ENCODE data around the gene DDC. TPM values are rescaled to one million over a fixed set of nuclear protein-coding genes. Genes with fewer than 3 reads are reported as not detected.

Gene DDC
- polyA plus RNA-seq, 2 of the 4 experiments (the other 2 are of a cell fraction) = 1.3 to 2.8 TPM

GRCh38 chr7:50502001-50502684 lies 63.1 kb downstream of the DDC start:
- no peaks in the 10 kb centered on the region for H3K9me3 ChIP-seq
- TF ChIP-seq HOXB13 (CRISPR knock-in tag; IDR thresholded peaks at IDR 0.05; ENCODE audit: low read depth) (no peak), NR3C1 (IDR thresholded peaks at IDR 0.05) (no peak), KDM1A (IDR thresholded peaks at IDR 0.05; ENCODE audit: low read depth) (no peak), ZSCAN20 (CRISPR knock-in tag; IDR thresholded peaks at IDR 0.05) (no peak)
- DNase-seq (ENCODE audit: low read depth in 1 of 2, low spot score in 1 of 2) = peak in 1 of 2 experiments; percentile 6
- CTCF ChIA-PET = interaction anchor here (0.6 to 2.6 kb wide), 4 partner anchors 32 to 867 kb away, joined by 3 to 9 read pairs (median 5); no protein-coding TSS in a partner anchor
- peak overlapping the region in 1 of 2 experiments; percentile 58; a peak in 1 of 6 replicates for H3K27ac ChIP-seq
- ATAC-seq = peak; percentile 63 to 69
- no peaks in the 10 kb centered on the region; the same call in 2 of the 3 replicates for H3K4me1 ChIP-seq
- H3K4me3 ChIP-seq = no peak overlapping the region
- no peak overlapping the region; the same call in 2 of the 3 replicates for H3K4me2 ChIP-seq
- 67% methylated on average over 5 of the region's 8 CpGs for WGBS (ENCODE audit: missing lambda C conversion rate)
- POLR2A ChIA-PET = no interaction called here
- no peak for FAIRE-seq

- DNase-seq (ENCODE audit: low read depth in 1 of 2, low spot score in 1 of 2) = no peak
- Histone ChIP-seq H3K9me3 (no peaks in the 10 kb centered on the region), H3K4me3 (no peak overlapping the region), H3K4me1 (no peaks in the 10 kb centered on the region; the same call in 2 of the 3 replicates), H3K4me2 (no peak overlapping the region), H3K27ac (no peak overlapping the region)
- no peak for ATAC-seq
- CTCF ChIA-PET = no interaction called here
- POLR2A ChIA-PET = no interaction called here
- FAIRE-seq = no peak
- WGBS (ENCODE audit: missing lambda C conversion rate) = 45% methylated on average over 6 of the region's 6 CpGs
- no peak for TF ChIP-seq REST (IDR thresholded peaks at IDR 0.05)
- TF ChIP-seq TFCP2L1 (CRISPR knock-in tag; IDR thresholded peaks at IDR 0.05) = no peak
- no peak for TF ChIP-seq USF2 (IDR thresholded peaks at IDR 0.05)
- TF ChIP-seq GATA3 (IDR thresholded peaks at IDR 0.05; ENCODE audit: borderline replicate concordance) = no peak
- TF ChIP-seq HMGXB4 (CRISPR knock-in tag; IDR thresholded peaks at IDR 0.05; ENCODE audit: borderline replicate concordance) = no peak
- TF ChIP-seq ATOH8 (CRISPR knock-in tag; IDR thresholded peaks at IDR 0.05; ENCODE audit: low read depth) = no peak
- TF ChIP-seq FOXS1 (CRISPR knock-in tag; IDR thresholded peaks at IDR 0.05) = no peak
- TF ChIP-seq HOXB5 (CRISPR knock-in tag; IDR thresholded peaks at IDR 0.05) = no peak
- TF ChIP-seq EHMT2 (IDR thresholded peaks at IDR 0.05; ENCODE audit: low read depth) = no peak
- TF ChIP-seq RCOR1 (IDR thresholded peaks at IDR 0.05; ENCODE audit: low read depth, low read length) = no peak
- no peak for TF ChIP-seq HEYL (CRISPR knock-in tag; IDR thresholded peaks at IDR 0.05)
- no peak for TF ChIP-seq ZNF302 (CRISPR knock-in tag; IDR thresholded peaks at IDR 0.05)
- no peak for TF ChIP-seq NFE2L2 (conservative IDR thresholded peaks at IDR 0.05; ENCODE audit: low read length)
- TF ChIP-seq RARB (CRISPR knock-in tag; IDR thresholded peaks at IDR 0.05) = no peak
- TF ChIP-seq CEBPB (IDR thresholded peaks at IDR 0.05) = no peak
- TF ChIP-seq HOXA7 (CRISPR knock-in tag; IDR thresholded peaks at IDR 0.05) = no peak
- no peak for TF ChIP-seq ZC3H11A (IDR thresholded peaks at IDR 0.05)
These were observed 66.1 kb downstream of the DDC start for GRCh38 chr7:50499092-50499491.
